Activated T-cell treated with anti-CD3 and anti-CD28 coated beads, Interleukin-2, amount 50 U/mL, for 4 hours (primary cell): ENCODE data around the gene HBQ1. TPM values are rescaled to one million over a fixed set of nuclear protein-coding genes. Genes with fewer than 3 reads are reported as not detected.
"Not testable (repeated sequence)": the region's sequence is repeated elsewhere in the genome, so short reads cannot be mapped to it uniquely, and the experiment has no call there.

Experiments used
- ATAC-seq, 2 donors: fragments of 200-7000 bp; cut with Tn5 transposase; one replicate each; pipeline ENCODE4 v1.10.0; 2021
- DNase-seq: peaks from one replicate; pipeline ENCODE4 v3.0.0-alpha.2; 2020
- H3K27me3 Mint-ChIP-seq: one replicate; pipeline ENCODE4 v1.8.0; 2021; ENCODE audit warnings: low read depth, mixed read lengths
- H3K36me3 Mint-ChIP-seq: one replicate; pipeline ENCODE4 v1.8.0; 2022; ENCODE audit warnings: mixed read lengths; ENCODE audit not compliant: insufficient read depth
- H3K4me1 Mint-ChIP-seq: one replicate; pipeline ENCODE4 v1.8.0; 2021; ENCODE audit warnings: low read depth, mixed read lengths
- H3K4me3 Mint-ChIP-seq: one replicate; pipeline ENCODE4 v1.8.0; 2021; ENCODE audit warnings: mild to moderate bottlenecking, moderate library complexity, mixed read lengths
- H3K9me3 Mint-ChIP-seq: one replicate; pipeline ENCODE4 v1.8.0; 2021; ENCODE audit warnings: mixed read lengths
- total RNA-seq, 3 donors: library from RNA; stranded (reverse); gene quantifications; one replicate each; pipeline ENCODE4 v1.2.1, GENCODE V29; 2021

HBQ1 gene
- total RNA-seq, 3 donors from 2014 or later = 0.43 to 1.6 (median 0.48) TPM

GRCh38 chr16:191831-192230 is 11.6 kb downstream of the HBQ1 start:
- Mint-ChIP-seq H3K36me3 (peaks cover 39% of the 10 kb centered on the region), H3K4me1 (no peaks in the 10 kb centered on the region), H3K9me3 (no peaks in the 10 kb centered on the region), H3K27me3 (no peaks in the 10 kb centered on the region), H3K4me3 (no peak overlapping the region)
- DNase-seq (no peak), ATAC-seq (no peak)

GRCh38 chr16:192686-193085 is 12.4 kb downstream of the HBQ1 start:
- no peaks in the 10 kb centered on the region for H3K4me1 Mint-ChIP-seq
- no peaks in the 10 kb centered on the region for H3K27me3 Mint-ChIP-seq
- H3K9me3 Mint-ChIP-seq = no peaks in the 10 kb centered on the region
- no peak overlapping the region for H3K4me3 Mint-ChIP-seq
- DNase-seq (no peak), ATAC-seq (no peak)
- peaks cover 43% of the 10 kb centered on the region for H3K36me3 Mint-ChIP-seq

GRCh38 chr16:193441-193840 is 13.2 kb downstream of the HBQ1 start:
- Mint-ChIP-seq H3K36me3 (peaks cover 44% of the 10 kb centered on the region), H3K27me3 (no peaks in the 10 kb centered on the region), H3K9me3 (no peaks in the 10 kb centered on the region), H3K4me1 (no peaks in the 10 kb centered on the region), H3K4me3 (no peak overlapping the region)
- no peak for ATAC-seq
- DNase-seq = no peak

GRCh38 chr16:194516-194915 is 14.3 kb downstream of the HBQ1 start:
- peaks cover 34% of the 10 kb centered on the region for H3K36me3 Mint-ChIP-seq
- H3K9me3 Mint-ChIP-seq = no peaks in the 10 kb centered on the region
- ATAC-seq (no peak), DNase-seq (no peak)
- no peaks in the 10 kb centered on the region for H3K27me3 Mint-ChIP-seq
- no peaks in the 10 kb centered on the region for H3K4me1 Mint-ChIP-seq
- no peak overlapping the region for H3K4me3 Mint-ChIP-seq

- H3K9me3 Mint-ChIP-seq = no peaks in the 10 kb centered on the region
- H3K36me3 Mint-ChIP-seq = peaks cover 15% of the 10 kb centered on the region
- H3K27me3 Mint-ChIP-seq = no peaks in the 10 kb centered on the region
- DNase-seq (no peak), ATAC-seq (no peak)
- no peaks in the 10 kb centered on the region for H3K4me1 Mint-ChIP-seq
- H3K4me3 Mint-ChIP-seq = no peak overlapping the region
Observed at GRCh38 chr16:200388-200787, 20.1 kb downstream of the HBQ1 start.

- DNase-seq = no peak
- Mint-ChIP-seq H3K9me3 (no peaks in the 10 kb centered on the region), H3K4me1 (no peaks in the 10 kb centered on the region), H3K36me3 (peaks cover 23% of the 10 kb centered on the region), H3K4me3 (no peak overlapping the region), H3K27me3 (no peaks in the 10 kb centered on the region)
- ATAC-seq = no peak
Observed at GRCh38 chr16:203246-203645, 23.0 kb downstream of the HBQ1 start.

- H3K9me3 Mint-ChIP-seq, H3K4me3 Mint-ChIP-seq, DNase-seq, ATAC-seq, H3K27me3 Mint-ChIP-seq, H3K4me1 Mint-ChIP-seq: not testable (repeated sequence)
- peaks cover 28% of the 10 kb centered on the region for H3K36me3 Mint-ChIP-seq
Observed at GRCh38 chr16:204046-204445, 23.8 kb downstream of the HBQ1 start.

GRCh38 chr16:209359-209758 is 29.1 kb downstream of the HBQ1 start:
- not testable (repeated sequence) for H3K4me1 Mint-ChIP-seq, H3K9me3 Mint-ChIP-seq, H3K27me3 Mint-ChIP-seq, H3K4me3 Mint-ChIP-seq, ATAC-seq, DNase-seq
- H3K36me3 Mint-ChIP-seq = peaks cover 26% of the 10 kb centered on the region

- H3K4me3 Mint-ChIP-seq, H3K4me1 Mint-ChIP-seq, DNase-seq, ATAC-seq, H3K9me3 Mint-ChIP-seq, H3K27me3 Mint-ChIP-seq: not testable (repeated sequence)
- peaks cover 22% of the 10 kb centered on the region for H3K36me3 Mint-ChIP-seq
Observed at GRCh38 chr16:211631-212180, 31.4 kb downstream of the HBQ1 start.

- Mint-ChIP-seq H3K4me1 (no peaks in the 10 kb centered on the region), H3K9me3 (no peaks in the 10 kb centered on the region), H3K4me3 (no peak overlapping the region), H3K36me3 (peaks cover 21% of the 10 kb centered on the region), H3K27me3 (no peaks in the 10 kb centered on the region)
- no peak for DNase-seq
- no peak for ATAC-seq
Observed at GRCh38 chr16:212999-213398, 32.7 kb downstream of the HBQ1 start.

GRCh38 chr16:220021-220420 is 39.8 kb downstream of the HBQ1 start:
- H3K9me3 Mint-ChIP-seq = no peaks in the 10 kb centered on the region
- H3K4me3 Mint-ChIP-seq = no peak overlapping the region
- H3K27me3 Mint-ChIP-seq = no peaks in the 10 kb centered on the region

GRCh38 chr16:228151-228851 is 48.0 kb downstream of the HBQ1 start:
- no peaks in the 10 kb centered on the region for H3K9me3 Mint-ChIP-seq
- H3K36me3 Mint-ChIP-seq = peaks cover 20% of the 10 kb centered on the region
- H3K27me3 Mint-ChIP-seq = no peaks in the 10 kb centered on the region
- DNase-seq (no peak), ATAC-seq (peak; percentile 28 to 29)
- H3K4me3 Mint-ChIP-seq = peak overlapping the region; percentile 93
- H3K4me1 Mint-ChIP-seq = peaks cover 28% of the 10 kb centered on the region

More at GRCh38 chr16:220021-220420, 39.8 kb downstream of the HBQ1 start:
- DNase-seq (no peak), ATAC-seq (no peak)
- Mint-ChIP-seq H3K36me3 (peaks cover 20% of the 10 kb centered on the region), H3K4me1 (peaks cover 7% of the 10 kb centered on the region)

GRCh38 chr16:228852-229730 is 48.8 kb downstream of the HBQ1 start, which contains the start of gene LUC7L:
TSS of gene LUC7L (minus strand) at chr16:229449. CDS start at chr16:229339, 110 bp downstream.
- peak within 1 kb of the TSS; percentile 93 for H3K4me3 Mint-ChIP-seq
- DNase-seq (peak; percentile 80), ATAC-seq (peak; percentile 94)
- H3K9me3 Mint-ChIP-seq = no peaks in the 10 kb centered on the region
- peaks cover 28% of the 10 kb centered on the region for H3K4me1 Mint-ChIP-seq
- H3K27me3 Mint-ChIP-seq = no peaks in the 10 kb centered on the region
- peaks cover 18% of the 10 kb centered on the region for H3K36me3 Mint-ChIP-seq

- ATAC-seq (no peak), DNase-seq (no peak)
- Mint-ChIP-seq H3K4me1 (peaks cover 29% of the 10 kb centered on the region), H3K9me3 (no peaks in the 10 kb centered on the region), H3K27me3 (no peaks in the 10 kb centered on the region), H3K4me3 (peak overlapping the region; percentile 71), H3K36me3 (peaks cover 18% of the 10 kb centered on the region)
Observed at GRCh38 chr16:229731-230281, 49.5 kb downstream of the HBQ1 start.
